Stimulated activated CD8-positive, alpha-beta memory T cell treated with anti-CD3 and anti-CD28 coated beads, Interleukin-4, amount 100 ng/mL, for 48 hours (primary cell): ENCODE data around the gene ABCC6.
"Not testable (repeated sequence)": the region's sequence is repeated elsewhere in the genome, so short reads cannot be mapped to it uniquely, and the experiment has no call there.

ENCODE experiments used
- DNase-seq: peaks from one replicate; pipeline ENCODE4 v3.0.0-alpha.2; 2020

The ABCC6 gene

DNA sequence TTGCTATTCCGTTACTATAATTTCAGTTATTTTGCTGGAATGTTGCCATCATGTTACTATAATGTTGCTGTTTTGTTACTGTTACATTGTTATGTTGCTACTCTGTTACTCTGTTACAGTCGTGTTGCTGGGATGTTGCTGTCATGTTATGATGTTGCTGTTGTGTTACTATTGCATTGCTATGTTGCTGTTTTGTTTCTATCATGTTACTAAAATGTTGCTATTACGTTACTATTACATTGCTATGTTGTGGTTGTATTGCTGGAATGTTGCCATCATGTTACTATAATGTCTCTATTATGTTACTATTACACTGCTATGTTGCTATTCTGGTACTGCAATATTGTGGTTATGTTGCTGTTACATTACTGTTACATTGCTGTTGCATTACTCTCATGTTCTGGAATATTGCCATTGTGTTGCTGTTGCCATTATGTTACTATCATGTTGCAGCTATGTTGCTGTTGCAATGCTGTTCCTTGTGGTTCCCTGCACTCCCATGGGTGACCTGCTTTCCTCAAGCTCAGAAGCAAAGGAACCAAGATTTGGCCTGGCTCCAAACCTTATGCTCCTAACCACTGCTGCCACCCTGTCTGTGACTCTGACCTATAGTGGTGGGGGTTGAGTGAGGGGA, 64.4 kb downstream of the ABCC6 start:
- no peak for DNase-seq

DNA sequence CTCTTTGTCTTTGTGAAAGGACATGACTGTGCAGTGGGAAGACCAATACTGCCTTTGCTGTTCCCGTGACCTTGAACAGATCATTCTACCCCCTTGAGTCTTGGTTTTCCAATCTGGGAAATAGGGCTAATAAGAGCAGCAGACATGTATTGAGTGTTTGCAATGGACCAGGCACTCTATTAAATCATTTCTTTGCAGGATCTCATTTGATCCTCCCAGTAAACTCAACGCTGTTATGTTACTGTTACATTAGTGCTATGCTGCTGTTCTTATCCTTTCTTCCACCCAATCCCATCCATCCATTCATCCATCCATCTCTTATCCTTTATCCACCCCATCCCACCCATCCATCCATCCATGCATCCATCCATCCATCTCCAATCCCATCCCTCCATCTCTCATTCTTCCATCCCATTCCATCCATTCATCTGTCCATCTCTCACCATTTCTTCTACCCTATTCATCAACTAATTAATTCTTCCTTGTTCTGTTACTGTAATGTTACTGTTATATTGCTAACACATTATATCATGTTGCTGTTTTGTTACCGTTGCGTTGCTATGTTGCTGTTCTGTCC, 65.1 kb downstream of the ABCC6 start:
- no peak for DNase-seq

DNA sequence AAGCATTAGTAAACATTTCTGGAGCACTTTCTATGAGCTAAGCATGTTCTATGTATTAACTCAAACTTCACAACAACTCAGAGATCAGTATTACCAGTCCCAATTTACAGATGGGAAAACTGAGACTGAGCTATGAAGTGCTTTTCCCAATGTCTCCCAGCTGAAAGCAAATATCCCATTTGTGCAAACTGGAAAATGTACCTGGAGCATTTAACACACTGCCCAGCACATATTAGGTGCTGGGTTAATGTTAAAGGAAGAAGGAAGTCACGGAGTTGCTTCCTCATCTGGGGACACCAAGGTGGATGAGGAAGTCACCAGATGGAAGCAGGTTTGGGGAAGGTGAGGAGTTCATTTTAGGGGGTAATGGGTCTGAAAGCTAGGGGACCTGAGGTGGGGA, 66.1 kb downstream of the ABCC6 start:
- DNase-seq = no peak

DNA sequence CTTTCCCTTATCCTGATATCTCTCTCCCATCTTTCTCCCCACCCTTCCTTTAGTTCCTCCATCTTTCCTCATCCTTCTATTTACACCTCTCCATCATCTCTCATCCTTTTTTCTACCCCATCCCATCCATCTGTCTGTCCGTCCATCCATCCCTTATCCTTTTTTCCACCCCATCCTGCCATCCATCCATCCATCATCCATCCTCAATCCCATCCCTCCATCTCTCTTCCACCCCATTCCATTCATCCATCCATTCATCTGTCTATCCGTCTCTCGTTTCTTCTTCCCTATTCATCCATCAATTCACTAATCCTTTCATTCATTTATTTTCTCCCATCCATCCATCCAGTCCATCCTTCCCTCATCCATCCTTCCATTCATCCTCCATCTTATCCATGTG, 68.1 kb downstream of the ABCC6 start:
- no peak for DNase-seq

DNA sequence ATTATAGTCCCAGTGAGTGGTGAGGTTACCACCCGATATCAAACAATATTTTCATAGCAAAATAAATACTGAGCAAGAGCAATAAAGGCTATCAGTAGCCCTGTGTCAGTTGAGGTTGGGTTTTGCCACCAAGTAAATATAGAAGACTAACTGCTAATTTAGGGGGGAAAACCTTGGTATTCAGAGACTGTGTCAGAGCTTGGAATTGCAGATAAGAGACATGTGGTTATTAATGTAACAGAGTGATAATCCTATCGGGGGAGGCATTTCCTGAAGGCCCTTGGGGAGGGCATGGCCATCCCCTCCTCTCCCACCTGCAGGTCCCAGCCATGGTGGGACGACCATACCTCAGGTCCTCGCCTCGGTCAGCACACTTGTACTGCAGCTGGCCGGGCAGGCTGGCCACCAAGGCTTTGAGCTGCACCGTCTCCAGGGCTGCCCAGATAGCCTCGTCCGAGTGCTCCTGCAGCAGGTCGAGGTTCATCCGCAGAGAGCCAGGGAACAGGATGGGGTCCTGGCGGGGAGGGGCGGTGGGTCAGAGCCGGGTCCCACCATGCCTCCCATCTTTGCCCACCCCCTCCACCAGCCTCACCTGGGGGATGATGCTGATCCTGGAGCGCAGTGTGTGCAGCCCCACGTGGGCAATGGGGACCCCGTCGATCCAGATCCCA, 68.9 kb downstream of the ABCC6 start:
- no peak for DNase-seq

DNA sequence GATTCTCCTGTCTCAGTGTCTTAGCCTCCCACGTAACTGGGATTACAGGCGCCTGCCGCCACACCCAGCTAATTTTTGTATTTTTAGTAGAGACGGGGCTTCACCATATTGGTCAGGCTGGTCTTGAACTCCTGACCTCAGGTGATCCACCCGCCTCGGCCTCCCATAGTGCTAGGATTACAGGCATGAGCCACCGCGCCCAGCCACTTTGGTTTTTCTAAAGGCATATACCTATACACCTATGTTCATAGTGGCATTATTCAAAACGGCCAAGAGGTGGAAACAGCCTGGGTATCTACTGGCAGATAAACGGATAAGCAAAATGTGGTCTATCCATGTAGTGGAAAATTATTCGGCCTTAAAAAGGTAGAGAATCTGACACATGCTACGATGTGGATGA, 70.3 kb downstream of the ABCC6 start:
- not testable (repeated sequence) for DNase-seq

DNA sequence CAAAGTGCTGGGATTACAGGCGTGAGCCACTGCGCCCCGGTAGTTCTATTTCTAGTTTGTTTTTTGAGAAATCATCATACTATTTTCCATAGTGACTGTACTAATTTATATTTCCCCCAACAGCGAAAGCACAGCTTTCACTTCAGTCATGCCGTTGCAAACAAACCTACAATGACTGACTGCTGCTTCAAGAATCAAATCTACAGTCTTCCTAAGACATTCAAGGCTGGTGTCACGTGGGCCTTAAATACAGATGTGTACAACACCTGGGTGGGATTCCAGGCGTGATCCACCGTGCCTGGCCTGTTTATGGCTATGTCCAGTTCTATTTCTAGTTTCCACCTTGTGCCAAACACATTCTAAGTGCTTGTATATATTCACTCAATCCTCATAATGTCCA, 72.0 kb downstream of the ABCC6 start:
- DNase-seq = no peak

DNA sequence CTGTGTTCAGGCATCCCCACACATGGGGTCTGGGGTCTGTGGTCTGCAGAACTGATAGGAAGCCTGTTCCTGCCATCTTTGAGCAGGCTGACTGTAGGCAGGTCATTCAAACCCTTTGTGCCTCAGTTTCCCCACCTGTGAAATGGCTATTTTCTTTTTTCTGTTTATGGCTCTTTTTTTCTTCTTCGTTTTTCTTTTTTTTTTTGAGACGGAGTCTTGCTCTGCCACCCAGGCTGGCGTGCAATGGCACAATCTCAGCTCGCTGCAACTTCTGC, 72.5 kb downstream of the ABCC6 start:
- no peak for DNase-seq

DNA sequence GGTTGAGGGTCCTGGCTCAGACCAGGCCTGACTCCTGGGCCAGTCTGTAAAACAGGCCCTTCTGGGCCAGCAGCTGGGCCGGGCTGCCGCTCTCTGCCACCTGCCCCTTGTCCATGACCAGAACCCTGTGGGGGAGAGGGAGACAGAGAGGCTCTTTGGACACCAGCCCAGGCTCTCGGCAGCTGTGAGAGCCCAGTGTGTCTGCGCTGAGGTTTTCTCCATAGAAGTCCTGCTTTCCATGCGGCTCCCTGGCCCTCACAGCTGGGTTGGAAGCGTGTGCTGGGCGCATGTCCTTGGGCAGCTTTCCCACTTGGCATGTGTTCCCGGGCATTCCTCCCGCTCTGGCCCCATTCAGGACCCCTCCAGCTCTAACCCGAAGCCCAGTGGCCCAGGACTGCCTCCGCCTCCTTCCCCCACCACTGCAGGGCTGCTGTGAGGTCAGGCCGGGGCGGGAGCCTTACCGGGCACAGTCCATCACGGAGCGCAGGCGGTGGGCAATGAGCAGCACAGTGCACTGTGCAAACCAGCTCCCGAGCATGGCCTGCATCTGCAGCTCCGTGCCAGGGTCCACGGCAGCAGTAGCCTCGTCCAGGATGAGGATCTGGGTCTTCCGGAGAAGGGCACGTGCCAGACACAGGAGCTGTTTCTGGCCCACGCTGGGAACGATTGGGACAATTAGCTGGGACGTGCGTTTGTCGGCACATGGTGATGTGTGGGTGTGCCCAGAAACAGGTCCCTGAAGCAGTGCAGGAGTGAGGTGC, 73.0 kb downstream of the ABCC6 start:
- DNase-seq = no peak

DNA sequence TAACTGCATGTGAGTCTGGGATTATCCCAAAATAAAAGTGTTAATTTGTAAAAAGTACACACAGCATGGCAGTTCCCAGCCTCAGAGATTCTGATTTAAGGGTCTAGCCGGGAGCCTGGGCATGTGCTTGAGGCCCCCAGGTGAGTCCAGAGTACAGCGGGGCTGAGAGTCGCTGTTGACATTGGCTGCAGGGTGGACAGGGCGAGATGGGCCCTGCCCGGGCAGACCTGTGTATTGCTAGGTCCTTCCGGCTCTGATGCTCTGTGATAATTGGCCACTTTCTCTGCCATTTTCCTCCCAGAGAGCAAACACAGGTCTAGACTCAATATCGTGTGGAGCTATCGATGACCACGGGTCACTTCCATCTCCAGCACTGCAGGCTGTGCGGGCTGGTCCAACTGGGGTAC, 73.6 kb downstream of the ABCC6 start:
- DNase-seq = no peak

DNA sequence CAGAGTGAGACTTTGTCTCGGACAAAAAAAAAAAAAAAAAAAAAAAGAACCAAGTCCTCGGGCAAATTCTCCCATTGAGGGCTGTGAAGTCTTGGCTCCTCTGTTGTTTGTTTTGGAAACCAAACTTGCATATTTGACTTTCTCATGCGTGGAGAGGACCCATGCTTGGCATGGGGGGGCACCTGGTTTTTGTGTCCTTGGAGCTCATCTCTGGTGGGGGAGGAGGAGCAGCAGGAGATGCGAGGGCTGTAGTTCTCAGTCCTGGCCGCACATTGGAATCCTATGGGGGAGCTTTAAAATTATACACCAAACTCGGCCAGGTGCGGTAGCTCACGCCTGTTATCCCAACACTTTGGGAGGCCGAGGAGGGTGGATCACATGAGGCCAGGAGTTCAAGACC, 74.5 kb downstream of the ABCC6 start:
- no peak for DNase-seq

DNA sequence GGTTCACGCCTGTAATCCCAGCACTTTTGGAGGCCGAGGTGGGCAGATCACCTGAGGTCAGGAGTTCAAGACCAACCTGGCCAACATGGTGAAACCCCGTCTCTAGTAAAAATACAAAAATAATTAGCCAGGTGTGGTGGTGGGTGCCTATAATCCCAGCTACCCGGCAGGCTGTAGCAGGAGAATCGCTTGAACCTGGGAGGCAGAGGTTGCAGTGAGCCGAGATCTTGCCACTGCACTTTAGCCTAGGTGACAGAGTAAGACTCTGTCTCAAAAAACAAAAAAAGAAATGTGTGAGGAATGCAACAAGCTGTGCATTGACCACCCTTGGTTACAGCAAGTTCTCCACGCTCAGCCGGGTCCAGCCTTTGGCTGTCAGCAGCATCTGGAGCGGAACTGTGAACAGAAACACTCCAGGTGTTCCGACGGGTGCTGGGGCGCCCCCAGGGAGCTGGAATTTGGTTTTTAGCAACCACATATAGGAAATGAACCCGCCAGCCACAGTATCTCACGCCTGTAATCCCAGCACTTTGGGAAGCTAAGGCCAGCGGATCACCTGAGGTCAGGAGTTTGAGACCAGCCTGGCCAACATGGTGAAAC, 75.2 kb downstream of the ABCC6 start:
- not testable (repeated sequence) for DNase-seq

DNA sequence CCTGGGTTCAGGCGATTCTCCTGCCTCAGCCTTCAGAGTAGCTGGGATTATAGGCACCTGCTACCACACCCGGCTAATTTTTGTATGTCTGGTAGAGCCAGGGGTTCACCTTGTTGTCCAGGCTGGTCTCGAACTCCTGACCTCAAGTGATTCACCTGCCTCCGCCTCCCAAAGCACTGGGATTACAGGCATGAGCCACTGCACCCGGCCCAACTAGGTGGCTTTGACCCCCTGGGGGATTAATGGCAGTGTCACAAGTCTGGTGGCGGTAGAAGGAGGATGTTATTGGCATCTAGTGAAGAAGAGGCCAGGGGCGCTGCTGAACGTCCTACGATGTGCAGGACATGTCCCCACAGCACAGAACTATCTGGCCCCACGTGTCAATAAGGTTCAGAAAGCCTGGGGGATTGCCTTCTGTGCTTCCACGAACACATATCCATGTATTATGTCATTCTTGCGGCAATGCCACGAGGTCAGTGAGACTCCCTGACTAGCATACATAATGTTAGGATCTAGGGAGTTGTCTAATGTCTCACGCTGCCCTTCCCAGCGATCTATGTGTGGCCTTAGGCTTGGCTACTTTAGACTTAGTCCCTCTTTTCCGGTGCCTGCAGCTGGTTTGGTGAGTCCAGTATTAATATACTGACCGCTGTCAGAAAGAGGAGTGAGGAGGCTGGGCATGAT, 75.8 kb downstream of the ABCC6 start:
- no peak for DNase-seq

DNA sequence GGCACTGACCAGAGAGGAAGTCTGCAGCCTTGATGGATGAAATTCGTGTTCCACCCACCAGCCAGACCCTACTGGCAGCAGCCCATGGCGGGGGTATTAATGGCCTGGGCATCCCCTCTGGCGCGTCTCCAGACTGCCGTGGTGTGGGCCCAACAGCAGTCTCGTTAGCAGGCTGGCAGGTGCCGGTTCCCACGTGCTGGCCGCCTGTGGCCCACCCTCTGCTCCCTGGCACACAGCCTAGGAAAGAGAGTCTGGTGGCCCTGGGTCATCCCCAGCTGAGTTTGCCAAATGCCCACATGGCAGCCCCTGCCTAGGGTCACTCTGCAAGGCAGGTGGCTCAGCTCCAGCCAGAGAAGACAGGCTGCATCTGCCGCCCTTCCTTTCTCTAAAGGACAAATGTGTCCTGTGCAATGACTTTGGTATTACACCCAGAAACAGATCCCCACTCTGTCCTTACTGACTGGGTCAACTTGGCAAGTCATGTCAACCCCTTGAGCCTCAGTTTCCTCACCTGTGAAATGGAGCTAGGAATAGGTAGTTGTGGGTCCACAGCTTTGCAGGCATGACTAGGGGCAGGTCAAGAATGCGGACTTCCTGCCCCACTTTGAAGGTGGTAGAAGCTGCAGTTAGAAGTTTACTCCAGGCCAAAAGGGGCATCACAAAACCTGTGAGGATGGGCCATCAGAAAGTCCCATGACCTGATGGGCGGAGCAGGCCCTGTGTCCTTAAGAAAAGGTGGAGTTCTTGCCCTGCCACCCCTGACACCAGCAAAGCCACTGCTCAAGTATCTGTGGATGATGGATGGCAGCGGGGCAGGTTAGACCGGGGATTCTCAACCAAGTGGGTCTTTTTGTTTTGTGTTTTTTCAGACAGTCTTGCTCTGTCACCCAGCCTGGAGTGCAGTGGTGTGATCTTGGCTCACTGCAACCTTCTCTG, 76.6 kb downstream of the ABCC6 start:
- no peak for DNase-seq

DNA sequence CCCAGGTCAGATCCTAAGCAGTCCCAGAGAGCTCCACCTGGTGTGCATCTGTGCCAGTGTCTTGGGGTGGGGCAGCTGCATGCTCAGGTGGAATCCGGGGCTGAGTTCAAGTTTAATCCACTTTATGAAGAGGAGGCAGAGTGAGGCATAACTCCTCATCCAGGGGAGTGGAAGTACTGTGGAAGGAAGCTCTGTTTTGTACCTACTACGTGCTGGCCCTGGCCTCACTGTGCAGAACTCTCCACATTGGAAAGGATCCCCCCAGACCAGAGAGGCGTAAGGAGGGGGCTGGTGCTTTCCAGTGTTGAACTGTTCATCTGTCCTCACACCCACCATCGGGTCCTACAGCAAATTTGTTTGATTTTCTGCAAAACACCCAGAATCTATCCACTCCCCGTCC, 78.0 kb downstream of the ABCC6 start:
- no peak for DNase-seq

DNA sequence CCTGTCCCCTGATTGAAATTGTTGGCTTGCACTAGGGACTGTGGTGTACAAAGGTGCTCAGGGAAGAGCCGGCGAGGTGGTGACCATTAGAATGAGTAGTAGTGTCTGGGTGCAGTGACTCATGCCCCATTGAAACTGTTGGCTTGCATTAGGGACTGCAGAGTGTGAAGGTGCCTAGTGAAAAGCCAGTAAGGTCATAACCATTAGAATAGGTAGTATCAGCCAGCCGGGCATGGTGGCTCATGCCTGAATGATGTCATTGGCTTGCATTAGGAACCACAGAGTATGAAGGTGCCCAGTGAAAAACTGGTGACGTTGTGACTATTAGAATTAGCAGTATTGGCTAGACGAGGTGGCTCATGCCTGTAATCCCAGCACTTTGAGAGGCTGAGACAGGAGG, 78.9 kb downstream of the ABCC6 start:
- DNase-seq = no peak

DNA sequence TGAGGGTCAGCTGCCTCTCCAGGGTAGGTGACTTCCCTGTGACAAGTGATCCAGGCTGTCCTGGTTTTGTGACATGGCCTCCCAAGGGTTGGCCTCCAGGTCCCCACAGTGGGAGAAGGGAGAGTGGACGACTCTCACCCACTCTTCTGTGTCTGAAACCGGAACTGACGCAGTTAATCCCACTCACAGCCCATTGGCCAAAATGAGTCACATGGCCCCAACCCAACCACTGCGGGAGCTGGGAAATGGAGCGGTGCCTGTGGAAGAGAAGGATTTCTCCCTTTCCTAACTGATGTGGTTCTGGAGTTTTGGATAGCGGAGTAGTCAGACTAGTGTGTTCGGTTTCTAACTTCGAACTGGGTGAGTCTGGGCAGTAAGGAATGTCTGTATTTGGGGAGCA, 79.4 kb downstream of the ABCC6 start:
- no peak for DNase-seq

DNA sequence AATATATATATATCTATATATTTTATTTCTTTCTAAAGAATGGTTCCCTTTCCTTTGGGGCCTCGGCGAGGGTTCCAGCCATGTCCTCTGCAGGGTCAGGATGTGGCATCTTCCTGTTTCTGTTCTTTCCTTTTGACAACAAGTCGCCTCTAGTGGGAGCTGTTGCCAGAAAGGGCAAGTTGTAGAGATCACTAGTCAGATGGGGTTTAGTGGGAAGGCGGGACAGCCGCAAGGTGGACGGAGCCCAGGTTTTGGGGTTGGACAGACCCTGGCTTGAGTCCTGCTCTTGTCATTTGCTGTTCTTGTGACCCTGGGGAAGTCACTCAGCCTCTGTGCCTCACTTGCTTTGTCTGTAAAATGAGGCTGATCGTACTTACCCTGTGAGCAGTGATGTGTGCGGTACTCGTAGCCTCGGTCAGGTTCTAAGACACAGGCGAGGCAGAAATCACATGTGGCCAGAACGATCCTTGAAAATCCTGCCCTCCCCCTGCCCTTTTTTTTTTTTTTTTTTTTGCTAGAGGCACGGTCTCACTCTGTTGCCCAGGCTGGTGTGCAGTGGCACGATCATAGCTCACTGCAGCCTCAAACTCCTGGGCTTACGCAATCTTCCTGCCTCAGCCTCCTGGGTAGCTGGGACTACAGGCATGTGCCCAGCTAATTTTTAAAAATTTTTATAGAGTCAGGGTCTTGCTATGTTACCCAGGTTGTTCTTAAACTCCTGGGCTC, 80.1 kb downstream of the ABCC6 start:
- DNase-seq = no peak

DNA sequence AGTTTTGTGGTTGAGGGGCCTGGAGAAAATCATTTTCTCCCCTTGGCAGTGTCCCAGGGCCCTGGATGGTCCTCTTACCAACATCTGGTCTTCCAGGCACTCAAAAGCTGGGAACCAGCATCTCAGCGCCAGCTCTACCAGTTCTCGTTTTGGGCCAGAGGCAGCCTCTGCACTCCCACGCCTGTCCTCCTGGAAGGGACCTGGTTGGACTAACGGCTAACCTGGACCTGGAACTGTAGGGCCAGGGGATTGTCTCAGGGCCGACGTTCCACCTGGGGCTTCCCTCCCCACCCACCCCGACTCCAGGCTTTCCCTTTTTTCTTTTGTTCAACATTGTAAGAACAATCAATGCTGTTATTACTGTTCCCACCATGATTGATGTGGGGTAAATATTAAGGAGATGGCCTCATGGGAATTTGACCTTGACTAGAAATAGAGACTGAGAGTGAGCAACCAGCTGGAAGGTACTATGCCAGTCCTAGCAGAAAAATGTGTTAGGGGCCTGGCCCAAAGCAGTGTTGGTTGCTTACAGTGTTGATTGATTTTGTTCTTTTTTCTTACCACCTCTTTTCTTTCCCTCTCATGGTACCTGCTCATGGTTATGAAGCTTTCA, 81.4 kb downstream of the ABCC6 start:
- no peak for DNase-seq

DNA sequence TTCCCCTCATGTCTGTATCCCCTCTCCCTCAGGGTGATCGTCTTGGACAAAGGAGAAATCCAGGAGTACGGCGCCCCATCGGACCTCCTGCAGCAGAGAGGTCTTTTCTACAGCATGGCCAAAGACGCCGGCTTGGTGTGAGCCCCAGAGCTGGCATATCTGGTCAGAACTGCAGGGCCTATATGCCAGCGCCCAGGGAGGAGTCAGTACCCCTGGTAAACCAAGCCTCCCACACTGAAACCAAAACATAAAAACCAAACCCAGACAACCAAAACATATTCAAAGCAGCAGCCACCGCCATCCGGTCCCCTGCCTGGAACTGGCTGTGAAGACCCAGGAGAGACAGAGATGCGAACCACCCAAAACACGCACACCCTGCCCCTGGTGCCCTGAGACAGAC, 82.2 kb downstream of the ABCC6 start:
- no peak for DNase-seq

DNA sequence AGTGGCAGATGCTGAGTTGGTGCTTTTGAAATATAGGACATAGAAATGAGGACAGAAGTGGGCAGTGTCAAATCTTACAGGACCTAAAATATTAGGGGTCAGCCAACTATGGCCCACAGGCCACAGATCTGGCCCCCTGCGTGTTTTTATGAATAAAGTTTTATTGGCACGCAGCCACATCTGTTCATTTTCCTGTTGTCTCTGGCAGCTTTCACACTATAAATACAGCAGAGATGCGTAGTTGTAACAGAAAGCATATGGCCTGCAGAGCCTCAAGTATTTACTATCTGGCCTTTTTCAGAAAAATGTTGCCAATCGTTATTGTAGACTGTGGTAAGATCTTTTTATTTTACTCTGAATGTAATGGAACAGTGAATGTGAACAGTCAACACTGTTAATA, 82.8 kb downstream of the ABCC6 start:
- no peak for DNase-seq
